ENCODE results near the gene SLC6A17.

DNA sequence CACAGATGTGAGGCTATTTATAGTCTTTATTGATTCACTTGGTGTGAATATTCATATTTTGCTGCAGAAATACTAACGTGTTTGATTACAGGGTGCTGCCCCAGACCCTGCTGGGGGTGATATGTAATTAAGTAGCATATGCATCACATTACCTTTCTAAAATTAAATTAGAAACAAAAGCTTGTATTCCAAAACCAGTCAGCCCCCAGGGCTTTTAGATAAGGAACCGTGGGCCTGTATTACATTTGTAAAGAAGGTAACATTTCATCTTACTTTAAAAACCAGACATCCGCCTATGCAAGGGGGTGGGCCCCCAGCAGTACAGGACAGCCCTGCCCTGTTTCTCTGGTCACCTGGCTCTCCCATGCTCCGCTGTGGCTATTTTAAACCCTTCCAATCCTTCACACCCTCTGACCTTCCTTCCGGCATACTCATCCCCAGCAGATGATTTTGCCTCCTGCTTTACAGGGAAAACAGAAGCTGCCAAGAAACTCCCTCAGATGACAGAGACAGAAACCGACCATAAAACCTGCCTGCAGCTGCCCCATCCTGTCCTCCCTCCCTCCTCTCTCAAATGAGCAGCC lies 37.8 kb downstream of the SLC6A17 start:
- TF ChIP-seq POLR2AphosphoS5 (IDR thresholded peaks at IDR 0.05; ENCODE audit: borderline replicate concordance, low read depth, low read length), result no peak
- TF ChIP-seq EZH2 (IDR thresholded peaks at IDR 0.05), result no peak
- no peak for TF ChIP-seq FOXP2 (optimal IDR thresholded peaks at IDR 0.05; ENCODE audit: control extremely low read depth, extremely low read length, insufficient read depth)

Data from SK-N-MC (cell line).